GM21825 (cell line): ENCODE results near the gene RIC8A.
"Not testable (repeated sequence)": the region's sequence is repeated elsewhere in the genome, so short reads cannot be mapped to it uniquely, and the experiment has no call there.

Experiments used
- ATAC-seq: cut with Tn5 transposase; IDR thresholded peaks from one replicate; pipeline ENCODE4 v1.9.1; 2021; ENCODE audit warnings: mild to moderate bottlenecking, moderate library complexity; ENCODE audit not compliant: unreplicated experiment

RIC8A gene

DNA sequence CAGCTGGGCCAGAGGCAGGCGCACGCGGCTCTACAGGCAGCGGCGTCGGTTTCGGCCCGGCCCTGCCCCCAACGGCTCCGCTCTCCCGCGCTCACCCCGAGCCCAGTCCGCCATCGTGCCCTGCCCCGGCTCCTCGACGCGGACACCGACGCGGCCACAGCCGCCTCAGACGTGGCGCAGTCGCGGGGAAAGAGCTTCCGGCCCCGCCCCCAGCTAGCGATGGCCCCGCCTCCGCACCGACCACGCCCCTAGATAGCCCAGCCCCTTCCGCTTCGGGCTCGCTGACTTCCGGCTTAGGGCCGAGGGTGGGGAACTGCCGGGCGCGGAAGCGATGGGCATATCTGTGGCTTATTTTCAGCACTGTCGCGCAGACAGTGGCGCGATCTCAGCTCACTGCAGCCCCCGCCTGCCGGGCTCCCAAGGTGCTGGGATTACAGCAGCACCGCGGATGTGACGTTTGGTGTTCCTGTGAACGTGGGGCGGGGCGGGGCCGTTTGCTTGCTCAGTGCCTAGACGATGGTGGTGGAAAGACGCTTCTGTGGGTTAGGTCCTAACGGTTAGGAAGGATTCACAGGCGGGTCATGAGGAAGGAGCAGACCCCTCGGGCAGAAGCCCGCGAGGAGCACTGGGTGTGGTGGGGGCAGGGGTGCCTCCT, at the start of gene RIC8A, which contains the start of gene BET1L:
Gene RIC8A, plus strand, starts transcription at position 501 of the 655 bp plus-strand sequence. CDS start 1,147 bp downstream, outside the sequence.
Gene BET1L, minus strand, starts transcription at position 192 of the 655 bp plus-strand sequence. Its CDS starts 78 bp downstream, at position 114.
- ATAC-seq, result peak; percentile 67

DNA sequence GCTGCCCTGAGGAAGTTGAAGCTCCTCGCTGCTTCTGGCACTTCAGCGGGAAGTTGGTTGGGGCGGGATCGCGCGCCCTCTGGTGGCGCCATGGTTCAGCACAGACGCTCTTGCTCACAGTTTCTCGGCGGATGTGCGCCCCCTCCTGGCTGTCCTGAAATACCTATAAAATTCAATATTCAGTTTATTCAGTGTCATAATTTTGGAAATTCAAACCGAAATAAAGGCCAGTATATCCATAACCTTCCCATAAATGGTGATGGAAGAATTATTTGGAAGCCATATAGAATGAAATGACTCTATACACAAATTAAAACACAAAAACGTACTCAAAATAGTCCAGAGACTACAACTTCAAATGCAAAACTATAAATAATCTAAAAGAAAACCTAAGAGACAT, 27.3 kb upstream of the RIC8A start:
- not testable (repeated sequence) for ATAC-seq

DNA sequence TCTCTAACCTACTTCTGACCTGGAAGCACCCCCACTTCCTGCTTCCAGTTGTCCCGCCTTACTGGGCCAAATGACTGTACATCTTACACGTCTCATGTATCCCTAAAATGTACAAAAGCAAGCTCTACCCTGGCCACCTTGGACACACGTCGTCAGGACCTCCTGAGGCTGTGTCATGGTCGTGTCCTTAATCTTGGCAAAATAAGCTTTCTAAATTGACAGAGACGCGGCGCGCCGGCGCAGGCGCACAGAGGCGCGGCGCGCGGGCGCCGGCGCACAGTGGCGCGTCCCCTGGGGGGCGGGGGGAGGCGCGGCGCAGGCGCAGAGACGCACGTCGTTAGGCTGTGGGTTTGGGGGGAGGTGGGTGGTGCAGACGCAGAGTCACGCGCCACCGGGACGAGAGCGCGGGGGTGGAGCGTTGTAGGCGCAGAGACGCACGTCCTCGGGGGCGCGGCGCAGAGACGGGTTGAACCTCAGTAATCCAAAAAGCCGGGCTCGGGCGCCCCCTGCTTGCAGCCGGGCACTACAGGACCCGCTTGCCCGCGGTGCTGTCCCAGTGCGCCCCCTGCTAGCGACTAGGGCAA, 18.2 kb upstream of the RIC8A start:
- ATAC-seq, result not testable (repeated sequence)

DNA sequence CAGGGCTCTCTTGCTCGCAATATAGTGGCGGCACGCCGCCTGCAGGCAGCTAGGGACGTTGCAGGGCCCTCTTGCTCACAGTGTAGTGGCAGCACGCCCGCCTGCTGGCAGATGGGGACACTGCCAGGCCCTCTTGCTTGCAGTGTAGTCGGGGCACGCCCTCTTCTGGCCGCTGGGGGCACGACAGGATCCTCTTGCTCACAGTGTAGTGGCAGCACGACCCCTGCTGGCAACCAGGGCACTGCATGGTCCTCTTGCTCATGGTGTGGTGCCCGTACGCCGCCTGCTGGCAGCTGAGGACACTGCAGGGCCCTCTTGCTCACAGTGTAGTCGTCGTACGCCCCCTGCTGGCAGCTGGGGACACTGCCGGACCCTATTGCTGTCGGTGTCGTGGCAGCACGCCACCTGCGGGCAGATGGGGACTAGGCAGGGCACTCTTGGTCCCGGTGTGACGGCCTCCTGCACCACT, 17.6 kb upstream of the RIC8A start:
- ATAC-seq, result peak; percentile 75

DNA sequence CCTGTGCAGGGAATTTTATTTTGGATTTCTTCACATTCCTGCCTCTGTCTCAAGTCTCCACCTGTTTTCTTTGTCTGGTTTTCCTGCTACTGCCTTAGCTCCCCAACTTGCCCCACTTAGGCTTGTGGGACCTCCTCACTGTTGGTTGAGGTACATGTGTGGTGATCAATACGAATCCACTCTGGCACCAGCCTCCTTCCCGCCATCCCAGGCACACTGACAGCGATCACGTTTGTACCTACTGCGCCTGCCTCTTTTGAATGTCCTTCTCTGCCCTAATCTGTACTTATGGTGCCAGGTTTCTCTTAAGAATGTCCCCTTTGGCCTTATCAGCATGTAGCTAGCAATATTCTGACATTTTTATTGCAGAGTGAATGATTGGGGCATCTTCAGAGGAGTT, 17.0 kb upstream of the RIC8A start:
- ATAC-seq, result not testable (repeated sequence)

DNA sequence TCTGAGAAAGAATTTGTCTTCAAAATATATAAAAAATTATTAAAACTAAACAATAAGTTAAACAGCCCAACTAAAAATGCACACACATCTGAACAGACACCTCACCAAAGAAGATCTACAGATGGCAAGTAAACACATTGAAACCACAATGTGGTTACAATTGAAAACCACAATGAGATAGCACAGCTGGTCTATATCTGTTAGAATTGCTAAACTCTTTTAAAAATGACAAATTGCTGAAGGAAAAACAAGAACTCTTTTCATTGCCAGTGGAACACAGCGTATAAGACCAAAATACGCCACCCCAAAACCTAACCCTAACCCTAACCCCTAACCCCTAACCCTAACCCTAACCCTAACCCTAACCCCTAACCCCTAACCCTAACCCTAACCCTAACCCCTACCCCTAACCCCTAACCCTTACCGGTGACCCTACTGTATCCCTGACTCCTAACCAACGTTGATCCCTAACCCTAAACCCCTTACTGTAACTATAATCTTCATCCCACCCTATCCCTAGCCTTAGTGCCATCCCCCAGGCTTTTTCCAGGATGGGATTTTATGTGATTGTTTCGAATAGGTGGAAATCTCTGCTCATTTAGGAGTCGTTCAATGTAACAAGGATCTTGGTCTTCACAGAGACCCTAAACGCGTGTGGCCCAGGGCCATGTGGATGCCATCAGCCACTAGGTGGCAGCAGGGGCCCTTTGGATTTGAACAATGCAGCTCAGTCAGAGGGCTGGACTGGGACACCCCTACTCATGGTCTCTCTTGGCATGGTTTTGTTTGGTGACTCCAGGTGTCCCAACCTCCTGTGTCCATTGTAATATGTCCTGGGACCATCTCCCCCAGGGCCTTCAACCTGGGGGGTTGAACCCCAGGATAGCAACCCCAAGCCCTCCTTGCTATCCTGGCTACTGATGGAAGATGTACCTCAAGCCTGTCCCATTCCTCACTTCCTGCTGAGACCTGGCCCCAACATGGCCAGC, 15.7 kb upstream of the RIC8A start:
- ATAC-seq, result not testable (repeated sequence)

DNA sequence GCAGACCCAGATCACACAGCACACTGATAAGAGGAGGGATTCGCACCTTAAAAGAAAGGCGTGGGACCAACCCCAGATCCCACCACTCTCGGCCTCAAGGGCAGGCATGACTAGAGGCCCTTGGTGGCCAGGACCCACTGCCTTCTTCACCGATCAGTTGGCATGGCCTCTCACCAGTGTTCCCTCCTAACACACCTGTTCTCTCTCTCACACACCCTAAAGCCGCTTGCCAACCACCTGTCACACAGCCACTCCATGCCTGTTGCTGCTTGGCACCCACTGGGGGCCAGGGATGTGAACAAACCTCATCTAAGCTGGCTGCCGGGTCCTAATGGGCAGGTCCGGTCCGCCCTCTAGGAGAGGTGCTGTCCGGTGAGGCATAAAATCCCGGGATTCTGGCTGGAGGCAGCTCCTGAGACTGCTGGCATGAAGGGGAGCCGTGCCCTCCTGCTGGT, 14.8 kb upstream of the RIC8A start, which contains the start of gene SCGB1C1:
Gene SCGB1C1, plus strand, starts transcription at position 405 of the 455 bp plus-strand sequence. Its CDS starts 22 bp downstream, at position 427.
- ATAC-seq, result not testable (repeated sequence)

DNA sequence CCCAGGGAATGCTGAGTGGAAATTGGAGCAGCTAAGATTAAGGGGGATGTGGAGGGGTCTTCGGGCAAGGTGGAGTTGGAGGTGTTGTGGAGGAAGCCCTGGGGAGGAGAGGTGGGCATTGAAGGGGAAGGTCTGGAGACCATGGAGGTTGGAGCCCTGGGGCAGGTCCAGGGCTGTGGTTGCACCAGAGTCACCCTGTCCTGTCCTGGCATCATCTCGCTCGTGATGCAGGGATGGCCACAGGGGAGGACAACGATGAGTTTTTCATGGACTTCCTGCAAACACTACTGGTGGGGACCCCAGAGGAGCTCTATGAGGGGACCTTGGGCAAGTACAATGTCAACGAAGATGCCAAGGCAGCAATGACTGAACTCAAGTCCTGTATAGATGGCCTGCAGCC, 14.0 kb upstream of the RIC8A start:
- ATAC-seq, result not testable (repeated sequence)

DNA sequence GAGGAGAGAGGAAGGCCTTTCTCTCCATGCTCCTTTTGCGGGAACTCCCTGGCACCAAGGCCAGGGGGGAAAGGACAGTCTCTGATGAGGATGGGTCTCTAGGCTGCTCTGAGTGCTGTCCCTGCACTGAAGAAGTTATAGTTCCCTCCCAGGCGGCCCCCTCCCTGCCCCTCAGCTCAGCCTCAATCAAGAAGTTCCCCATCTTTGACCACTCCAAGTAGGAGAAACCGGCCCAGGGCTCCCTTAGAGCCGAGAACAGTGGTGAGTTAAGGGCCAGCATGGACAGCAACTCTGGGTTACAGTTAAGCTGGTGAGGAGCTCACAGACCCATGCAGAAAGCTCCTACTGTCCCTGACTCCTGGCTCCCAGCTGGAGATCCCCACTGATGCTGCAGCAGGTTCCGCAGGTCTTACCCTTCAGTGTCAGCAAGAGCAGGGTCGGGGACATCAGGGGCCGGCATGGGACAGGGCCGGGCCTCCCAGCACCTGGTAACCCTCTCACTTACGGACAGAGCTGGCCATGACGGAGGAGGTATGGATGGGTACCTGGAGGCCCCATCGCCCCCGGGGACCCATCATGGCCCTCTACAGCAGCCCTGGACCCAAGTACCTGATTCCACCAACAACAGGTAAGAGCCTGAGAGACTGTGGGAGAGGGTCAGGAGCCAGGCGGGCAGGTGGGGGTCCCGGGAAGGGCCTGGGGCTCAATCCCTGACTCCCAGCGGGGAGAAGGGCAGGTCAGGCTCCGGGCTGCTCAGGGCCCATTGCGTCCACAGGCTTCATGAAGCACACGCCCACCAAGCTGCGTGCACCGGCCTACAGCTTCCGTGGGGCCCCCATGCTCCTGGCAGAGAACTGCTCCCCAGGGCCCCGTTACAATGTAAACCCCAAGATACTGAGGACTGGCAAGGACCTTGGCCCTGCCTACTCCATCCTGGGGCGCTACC, 10.4 kb upstream of the RIC8A start:
- ATAC-seq, result no peak

DNA sequence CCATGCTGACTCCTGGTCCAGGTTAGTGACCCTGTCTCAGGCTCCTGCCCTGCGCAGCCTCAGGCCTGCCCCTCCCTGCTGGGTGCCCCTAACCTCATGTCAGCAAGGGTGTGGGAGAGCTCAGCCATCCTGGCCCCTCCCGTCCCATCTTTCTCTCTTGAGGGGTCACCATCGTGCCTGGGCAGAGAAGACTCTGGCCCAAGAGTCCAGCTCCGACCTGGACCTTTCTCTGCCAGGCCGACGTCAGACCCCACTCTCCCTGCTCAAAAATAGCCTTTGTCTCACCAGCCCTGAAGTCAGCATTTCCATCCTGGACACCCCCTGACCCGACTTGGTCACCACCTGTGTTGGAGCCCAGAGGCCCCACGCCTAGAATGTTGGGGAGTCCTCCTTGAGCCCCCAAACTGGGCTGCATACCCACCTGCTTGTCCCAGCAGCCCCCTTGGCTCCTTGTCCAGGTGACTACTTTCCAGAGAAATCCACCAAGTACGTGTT, 9.7 kb upstream of the RIC8A start:
- ATAC-seq, result no peak

DNA sequence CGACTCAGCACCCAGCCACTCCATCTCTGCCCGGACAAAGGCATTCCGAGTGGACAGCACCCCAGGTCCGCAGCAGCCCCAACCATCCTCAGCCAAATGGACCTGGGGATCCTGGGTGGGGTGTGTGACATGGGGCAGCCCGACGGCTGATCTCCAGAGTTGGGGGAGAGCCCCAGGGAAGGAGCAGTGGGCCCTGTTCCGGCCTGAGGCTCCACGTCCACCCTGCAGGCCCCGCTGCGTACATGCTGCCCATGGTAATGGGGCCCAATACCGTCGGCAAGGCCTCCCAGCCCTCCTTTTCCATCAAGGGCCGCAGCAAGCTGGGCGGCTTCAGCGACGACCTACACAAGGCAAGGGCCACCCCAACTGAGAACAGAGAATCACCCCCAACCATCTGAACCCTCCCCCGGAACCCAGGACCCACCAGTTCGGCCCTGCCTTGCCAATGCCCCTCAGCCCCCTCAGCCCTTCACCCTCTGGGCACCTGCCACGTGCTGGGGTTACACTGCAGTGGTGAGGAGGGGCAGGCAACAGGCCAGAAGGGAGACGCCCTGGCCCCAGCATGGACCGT, 9.2 kb upstream of the RIC8A start:
- no peak for ATAC-seq

DNA sequence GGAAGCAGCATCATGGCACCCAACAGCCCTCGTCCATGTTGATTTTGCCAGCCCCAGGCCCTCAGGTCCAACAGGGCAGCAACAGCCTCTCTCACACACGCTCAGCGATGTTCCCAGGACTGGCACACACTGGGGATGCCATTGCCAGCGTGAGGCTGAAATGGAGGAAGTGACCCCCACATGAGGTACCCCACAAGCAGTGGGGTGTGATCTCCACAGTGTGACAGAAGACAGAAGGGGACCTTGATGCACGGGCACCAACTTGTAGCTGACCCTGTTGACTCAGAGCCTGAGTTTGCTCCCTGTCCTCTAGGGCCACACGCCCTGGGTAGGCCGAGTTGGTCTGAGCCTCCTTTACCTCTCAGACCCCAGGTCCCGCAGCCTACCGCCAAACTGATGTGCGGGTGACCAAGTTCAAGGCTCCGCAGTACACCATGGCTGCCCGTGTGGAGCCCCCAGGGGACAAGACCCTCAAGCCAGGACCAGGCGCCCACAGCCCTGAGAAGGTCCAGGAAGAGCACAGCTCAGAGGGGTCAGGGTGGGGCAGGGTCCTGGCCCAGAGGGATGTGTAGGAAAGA, 8.4 kb upstream of the RIC8A start:
- no peak for ATAC-seq

DNA sequence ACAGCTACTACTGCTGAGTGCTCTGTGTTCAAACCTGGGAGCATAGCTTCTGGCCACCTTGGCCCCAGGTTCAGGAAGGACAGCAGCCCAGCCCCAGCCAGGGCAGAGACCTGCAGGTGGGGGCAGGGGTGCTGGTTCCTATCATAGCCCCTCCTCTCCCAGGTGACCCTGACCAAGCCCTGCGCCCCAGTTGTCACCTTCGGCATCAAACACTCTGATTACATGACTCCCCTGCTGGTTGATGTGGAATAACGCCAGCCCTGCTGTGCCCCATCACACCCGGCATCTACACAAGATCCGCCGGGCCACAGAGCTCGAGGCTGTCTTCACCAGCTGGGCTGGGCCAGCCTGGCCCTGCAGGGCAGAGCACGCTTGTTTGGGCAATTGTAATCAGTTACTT, 7.7 kb upstream of the RIC8A start:
- no peak for ATAC-seq

DNA sequence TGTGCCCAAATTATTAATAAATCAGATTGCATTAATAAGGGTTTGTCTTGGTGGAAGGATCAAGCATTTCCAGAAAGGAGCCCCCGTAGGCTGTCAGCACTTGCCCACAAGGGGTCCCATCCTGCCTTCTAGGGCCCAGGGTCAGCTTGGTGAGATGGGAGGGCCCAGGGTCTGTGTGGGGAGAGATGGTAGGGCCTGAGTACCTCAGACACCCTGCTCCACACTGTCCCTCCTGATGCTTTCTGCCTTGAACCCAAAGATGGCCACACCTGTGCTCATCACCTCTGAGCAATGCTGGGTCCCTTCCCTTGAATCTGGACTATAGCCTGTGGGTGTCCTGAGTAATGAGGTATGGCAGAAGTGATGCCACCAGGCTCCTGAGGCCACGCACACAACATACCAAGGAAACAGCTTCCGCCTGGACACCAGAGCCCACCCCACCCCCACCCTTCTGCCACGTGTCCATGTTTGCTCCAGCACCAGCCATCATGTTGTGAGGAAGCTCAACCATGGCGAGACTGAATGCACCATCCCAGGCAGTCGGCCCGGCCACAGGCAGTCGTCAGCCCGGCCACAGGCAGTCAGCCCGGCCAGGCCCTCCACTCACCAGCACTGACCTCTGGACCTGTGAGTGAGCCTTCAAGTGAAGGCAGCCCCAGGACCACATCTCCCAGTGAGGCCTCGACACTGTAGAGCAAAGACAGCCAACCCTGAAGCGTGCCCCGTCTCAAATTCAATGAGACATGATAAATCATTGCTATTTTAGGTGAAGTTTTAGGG, 7.1 kb upstream of the RIC8A start:
- ATAC-seq, result no peak

DNA sequence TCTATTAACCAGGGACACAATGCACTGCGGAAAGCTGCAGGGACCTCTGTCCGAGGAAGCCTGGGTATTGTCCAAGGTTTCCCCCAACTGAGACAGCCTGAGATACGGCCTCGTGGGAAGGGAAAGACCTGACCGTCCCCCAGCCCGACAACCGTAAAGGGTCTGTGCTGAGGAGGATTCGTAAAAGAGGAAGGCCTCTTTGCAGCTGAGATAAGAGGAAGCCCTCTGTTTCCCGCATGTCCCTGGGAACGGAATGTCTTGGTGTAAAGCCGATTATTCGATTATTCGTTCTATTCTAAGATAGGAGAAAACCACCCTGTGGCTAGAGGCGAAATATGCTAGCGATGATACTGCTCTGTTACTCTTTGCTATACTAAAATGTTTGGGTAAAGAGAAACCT, 5.5 kb upstream of the RIC8A start:
- ATAC-seq, result no peak

DNA sequence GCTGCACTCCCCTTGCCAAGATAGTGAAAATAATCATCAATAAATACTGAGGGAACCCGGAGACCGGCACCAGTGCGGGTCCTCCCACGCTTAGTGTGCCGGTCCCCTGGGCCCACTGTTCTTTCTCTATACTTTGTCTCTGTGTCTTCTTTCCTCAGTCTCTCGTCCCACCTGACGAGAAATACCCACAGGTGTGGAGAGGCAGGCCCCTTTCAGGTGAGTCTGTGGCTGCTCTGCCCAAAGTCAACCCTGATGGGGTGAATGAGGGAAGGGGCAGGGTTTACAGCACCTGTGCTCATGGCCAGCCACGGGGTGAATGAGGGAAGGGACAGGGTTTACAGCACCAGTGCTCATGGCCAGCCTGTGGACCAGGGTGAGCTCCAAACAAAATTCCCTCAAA, 5.0 kb upstream of the RIC8A start:
- ATAC-seq, result no peak

DNA sequence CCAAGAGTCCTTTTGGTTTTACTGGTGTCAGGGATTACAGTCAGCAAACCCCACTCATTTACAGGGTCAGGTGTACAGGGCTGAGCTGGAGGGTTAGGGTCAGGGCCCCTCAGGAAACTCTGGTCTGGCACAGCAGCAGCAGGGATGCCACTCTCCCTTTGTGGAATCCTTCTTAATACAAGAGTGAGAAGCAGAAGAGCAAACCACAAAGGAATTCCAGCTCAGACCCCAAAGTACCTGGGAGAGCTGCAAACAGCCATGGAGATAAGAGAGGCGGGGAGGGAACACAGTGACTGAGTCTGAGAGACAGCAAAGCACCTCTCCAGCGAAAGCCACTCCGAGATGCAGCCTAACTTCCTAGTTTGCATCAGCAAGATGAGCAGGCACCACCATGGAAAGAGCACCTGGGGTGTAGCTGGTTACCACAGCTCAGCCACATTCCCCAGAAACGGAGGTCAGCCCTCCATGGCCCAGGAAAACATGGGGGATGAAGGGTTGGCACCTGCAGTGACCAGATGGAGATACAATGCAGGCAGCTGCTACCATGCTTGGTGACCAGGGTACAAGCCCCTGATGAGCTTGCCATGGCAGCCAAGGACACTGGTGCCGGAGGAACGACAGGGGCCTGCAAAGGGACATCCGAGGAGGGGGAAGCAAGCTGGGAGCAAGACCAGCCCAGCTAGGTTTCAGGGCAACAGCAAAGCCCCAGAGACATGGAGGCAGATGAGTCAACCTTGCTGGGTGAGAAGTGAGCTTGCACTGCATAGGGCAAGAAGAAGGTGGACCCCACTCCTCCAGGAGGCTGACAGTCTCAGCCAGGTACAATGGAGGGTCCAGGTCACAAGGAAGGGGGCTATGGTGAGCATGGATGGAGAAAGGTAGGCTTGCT, 4.2 kb upstream of the RIC8A start:
- ATAC-seq, result no peak
